NCI-H2081 treated with DMSO at 0.1 percent for 48 hours (cell line): ENCODE data around the gene DOP1A.

Experiments used
- DNase-seq: peaks from one replicate; lab custom pipeline; 2025; lab: John Stamatoyannopoulos, UW

Gene DOP1A

DNA sequence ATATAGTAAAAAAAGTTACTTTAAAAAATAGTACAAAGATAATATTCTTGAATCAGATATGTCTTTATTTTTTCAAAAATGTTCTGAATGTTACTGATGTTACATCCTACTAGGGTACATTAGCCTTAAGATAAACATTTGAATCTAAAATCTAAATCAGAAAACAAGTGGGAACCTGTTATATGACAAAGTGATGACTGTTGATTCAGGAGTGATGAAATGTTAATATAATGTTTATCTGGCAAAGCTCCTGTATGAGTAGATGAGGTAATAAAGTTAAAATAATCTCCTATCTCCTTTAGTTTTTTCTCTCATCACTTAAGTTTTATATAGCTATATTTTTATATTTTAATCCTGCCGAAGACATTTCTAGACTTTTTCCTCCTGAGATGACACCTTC is 4.2 kb downstream of the DOP1A start:
- no peak for DNase-seq

- no peak for DNase-seq
Observed at GRCh38 chr6:83072726-83073125, 5.3 kb downstream of the DOP1A start.

- no peak for DNase-seq
Observed at GRCh38 chr6:83073615-83074014, 6.1 kb downstream of the DOP1A start.

- DNase-seq: no peak
Observed at GRCh38 chr6:83083476-83083875, 16.0 kb downstream of the DOP1A start.

- no peak for DNase-seq
Observed at GRCh38 chr6:83086751-83087150, 19.3 kb downstream of the DOP1A start.

GRCh38 chr6:83092756-83093399 is 25.4 kb downstream of the DOP1A start:
- no peak for DNase-seq

DNA sequence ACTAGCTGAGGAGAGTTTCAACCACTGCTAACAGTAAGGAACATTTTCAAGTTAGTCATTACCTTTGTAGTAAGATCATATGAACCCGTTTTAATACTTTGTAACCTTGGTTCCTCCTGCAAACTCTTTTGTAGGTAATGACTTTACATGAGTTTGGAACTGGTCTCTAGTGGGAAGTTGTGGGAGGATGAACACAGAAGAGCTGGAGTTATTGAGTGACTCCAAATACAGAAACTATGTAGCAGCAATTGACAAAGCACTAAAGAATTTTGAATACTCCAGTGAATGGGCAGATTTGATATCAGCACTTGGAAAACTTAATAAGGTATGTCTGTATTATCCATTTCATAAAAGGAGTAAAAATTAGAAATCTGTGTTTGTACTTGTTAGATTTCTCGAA is 29.3 kb downstream of the DOP1A start:
- DNase-seq: no peak

GRCh38 chr6:83097204-83097603 is 29.7 kb downstream of the DOP1A start:
- DNase-seq: no peak

- DNase-seq: no peak
Observed at GRCh38 chr6:83097675-83098074, 30.2 kb downstream of the DOP1A start.

GRCh38 chr6:83098589-83098988 is 31.1 kb downstream of the DOP1A start:
- DNase-seq: no peak

- DNase-seq: no peak
Observed at GRCh38 chr6:83108378-83108777, 40.9 kb downstream of the DOP1A start.

DNA sequence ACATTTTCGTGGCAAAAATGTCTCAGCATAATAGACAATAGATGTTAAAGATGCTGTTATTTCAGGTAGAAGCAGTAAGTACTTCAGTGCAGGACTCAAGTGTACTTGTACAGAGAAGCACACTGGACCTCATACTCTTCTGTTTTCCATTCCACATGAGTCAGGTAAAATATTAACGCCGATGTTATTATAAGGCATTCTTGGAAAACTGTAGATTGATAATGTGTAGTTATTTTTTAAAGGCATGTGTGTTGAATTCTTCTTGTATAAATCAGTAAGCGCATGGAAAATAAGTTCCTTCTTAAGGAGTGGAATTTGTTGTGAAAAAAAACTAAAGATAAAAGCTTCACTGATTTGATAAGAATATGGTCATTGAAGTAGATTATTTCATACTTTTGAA is 45.8 kb downstream of the DOP1A start:
- no peak for DNase-seq

DNA sequence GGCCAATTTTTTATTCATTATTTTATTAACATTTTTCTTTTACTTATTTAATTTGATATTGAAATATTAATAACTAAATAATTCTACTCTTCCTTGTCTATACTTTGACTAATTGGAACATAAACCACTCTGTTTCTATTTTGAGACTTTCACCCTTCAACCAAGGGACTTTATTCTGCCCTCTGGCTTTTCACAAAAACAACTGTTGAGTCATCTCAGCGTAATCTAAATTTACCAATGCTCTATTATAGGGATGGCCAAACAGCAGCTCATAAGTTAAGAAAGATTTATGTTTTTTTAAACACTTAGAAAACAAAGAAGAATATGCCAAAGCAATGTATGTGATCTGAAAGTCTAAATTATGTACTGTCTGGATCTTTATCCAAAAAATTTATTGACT is 46.7 kb downstream of the DOP1A start:
- DNase-seq: no peak

DNA sequence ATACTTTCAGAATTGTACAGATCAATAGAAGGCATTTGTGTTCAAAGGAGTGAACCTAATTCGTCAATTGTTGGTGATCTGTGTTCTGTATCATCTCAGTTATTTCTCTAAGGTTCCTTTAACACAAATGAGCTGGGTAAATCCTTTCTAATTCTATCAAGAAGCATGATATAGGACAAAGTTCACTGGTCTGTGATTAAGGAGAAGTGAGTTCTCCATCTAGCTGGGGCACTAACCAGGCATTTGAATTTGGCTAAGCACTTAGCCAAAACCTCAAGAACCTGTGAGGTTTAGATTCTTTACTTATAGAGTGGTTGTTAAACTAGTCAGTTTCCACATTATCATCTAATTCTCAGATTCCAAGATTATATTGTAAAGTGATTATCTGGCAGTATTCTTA is 50.3 kb downstream of the DOP1A start:
- no peak for DNase-seq

DNA sequence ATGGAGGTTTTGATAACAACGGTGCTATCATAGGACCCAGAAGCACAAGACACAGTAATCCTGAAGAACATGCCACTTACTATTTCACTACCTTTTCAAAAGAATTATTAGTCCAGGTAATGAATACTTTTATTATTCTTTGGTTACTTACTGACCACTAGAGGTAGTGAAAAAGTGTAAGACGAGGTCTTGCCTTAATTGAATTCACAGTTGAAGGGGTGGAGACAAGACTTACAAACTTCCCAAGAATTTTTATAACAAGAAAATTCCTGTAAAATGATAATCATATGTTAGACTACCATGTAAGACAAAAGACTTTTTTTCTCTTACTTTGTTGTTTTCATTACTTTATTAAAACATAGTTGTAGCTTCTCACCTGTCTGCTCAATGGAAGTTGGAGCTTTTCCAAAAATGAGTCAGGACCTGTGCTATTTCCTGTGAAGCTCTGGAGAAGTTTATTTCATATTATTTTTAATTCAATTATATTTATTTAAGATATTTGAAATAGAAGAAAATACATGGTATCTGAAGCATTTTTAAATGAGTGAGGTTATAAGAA is 52.4 kb downstream of the DOP1A start:
- DNase-seq: no peak

DNA sequence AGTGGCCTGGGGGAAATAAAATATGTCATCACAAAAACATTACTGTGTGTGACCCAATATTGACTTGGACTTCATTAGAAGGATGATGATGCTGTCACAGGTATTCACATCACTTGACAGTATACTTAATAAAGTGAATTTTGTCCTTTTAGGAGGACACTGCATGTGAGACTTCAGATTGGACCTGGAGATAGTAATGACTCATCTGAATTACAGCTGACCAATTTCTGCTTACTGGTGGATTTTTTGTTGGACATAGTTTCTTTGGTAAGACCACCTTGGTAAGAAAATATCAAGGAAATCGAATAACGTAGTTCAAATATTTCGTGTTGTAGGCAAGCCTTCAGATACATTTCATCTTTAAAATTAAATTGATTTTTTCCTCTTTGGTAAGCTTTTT is 57.1 kb downstream of the DOP1A start:
- no peak for DNase-seq

DNA sequence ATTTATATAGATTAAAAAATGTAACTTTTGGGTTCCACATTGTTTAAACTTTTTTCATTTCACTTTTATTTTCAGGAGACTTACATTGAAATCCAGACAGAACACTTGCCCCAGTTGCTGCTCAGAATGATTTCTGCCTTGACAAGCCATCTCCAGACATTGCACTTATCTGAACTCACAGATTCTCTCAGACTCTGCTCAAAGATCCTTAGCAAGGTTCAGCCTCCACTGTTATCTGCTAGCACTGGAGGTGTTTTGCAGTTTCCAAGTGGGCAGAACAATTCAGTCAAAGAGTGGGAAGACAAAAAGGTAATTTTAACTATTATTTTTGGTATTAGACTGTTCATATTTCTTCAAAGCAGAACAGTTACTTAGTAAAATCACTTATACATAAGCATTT is 58.0 kb downstream of the DOP1A start:
- DNase-seq: no peak

- DNase-seq: no peak
Observed at GRCh38 chr6:83126223-83126622, 58.8 kb downstream of the DOP1A start.

- DNase-seq: no peak
Observed at GRCh38 chr6:83126807-83127206, 59.3 kb downstream of the DOP1A start.

DNA sequence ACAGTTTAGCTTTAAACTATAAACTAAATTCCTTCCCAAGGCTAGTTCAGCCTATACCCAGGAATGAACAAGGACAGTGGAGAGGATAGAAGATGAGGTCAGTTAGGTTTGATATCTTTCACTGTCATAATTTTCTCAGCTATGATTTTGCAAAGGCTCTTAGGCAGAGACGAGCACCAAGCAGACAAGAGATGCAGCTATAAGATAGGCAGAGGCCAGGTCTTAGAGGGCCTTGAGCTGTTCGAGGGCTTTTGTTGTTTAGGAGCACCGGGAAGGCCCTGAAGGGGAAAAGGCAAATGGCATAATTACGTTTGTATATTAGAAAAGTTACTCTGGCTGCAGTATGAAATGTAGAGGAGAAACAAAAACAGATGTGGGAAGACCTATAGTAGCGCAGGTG is 59.8 kb downstream of the DOP1A start:
- DNase-seq: no peak

DNA sequence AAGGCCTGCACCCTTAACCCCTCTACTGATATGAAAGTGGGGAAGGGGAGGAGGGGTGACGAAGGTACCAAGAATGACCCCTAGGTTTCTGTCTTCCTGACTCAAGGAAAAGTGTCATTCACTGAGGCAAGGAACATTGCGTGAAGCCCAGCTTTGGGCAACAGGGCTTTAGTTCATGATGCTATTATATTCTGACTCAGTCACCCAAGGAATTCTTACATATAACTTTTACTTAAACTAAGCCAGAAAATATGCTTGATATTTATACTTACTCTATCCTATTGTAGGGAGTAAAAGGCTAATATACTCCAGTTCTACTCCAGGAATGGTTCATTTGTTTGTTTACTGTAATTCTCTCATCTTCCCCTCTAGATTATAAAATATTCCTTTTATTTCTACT is 60.5 kb downstream of the DOP1A start:
- DNase-seq: no peak

- no peak for DNase-seq
Observed at GRCh38 chr6:83132121-83132520, 64.7 kb downstream of the DOP1A start.

DNA sequence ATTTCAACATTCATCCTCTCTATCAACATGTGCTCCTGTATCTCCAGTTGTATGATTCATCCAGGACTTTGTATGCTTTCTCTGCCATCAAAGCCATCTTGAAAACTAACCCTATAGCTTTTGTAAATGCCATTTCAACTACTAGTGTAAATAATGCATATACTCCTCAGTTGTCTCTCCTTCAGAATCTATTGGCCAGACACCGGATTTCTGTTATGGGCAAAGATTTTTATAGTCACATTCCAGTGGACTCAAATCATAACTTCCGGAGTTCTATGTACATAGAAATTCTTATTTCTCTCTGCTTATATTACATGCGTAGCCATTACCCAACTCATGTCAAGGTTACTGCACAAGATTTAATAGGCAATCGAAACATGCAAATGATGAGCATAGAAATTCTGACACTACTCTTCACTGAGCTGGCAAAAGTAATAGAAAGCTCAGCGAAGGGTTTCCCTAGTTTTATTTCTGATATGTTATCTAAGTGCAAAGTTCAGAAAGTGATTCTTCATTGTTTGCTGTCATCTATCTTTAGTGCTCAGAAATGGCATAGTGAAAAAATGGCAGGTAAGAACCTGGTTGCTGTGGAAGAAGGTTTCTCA is 70.7 kb downstream of the DOP1A start:
- DNase-seq: no peak

GRCh38 chr6:83138758-83139157 is 71.3 kb downstream of the DOP1A start:
- DNase-seq: no peak
